Embryonic facial prominence (tissue), 1 donor: Measurements from ENCODE around the gene SLC30A1.
"Not testable (repeated sequence)": the region's sequence is repeated elsewhere in the genome, so short reads cannot be mapped to it uniquely, and the experiment has no call there.

Source experiments
- DNase-seq: peaks from one replicate; pipeline ENCODE4 v3.0.0-alpha.2; 2016; ENCODE audit errors: extremely low spot score

SLC30A1 gene

GRCh38 chr1:211578640-211579439 is at the start of gene SLC30A1:
Gene SLC30A1 (minus strand): TSS chr1:211579161. CDS start chr1:211578612, 549 bp downstream.
- peak; percentile 95 for DNase-seq

- no peak for DNase-seq
These were observed 49.5 kb upstream of the SLC30A1 start for GRCh38 chr1:211628417-211628816.

- no peak for DNase-seq
These were observed 48.3 kb upstream of the SLC30A1 start for GRCh38 chr1:211627259-211627658.

- not testable (repeated sequence) for DNase-seq
These were observed 46.9 kb upstream of the SLC30A1 start for GRCh38 chr1:211625866-211626265.

- DNase-seq, result no peak
These were observed 46.1 kb upstream of the SLC30A1 start for GRCh38 chr1:211625040-211625439.

GRCh38 chr1:211623515-211623914 is 44.6 kb upstream of the SLC30A1 start:
- no peak for DNase-seq

- DNase-seq, result no peak
These were observed 42.7 kb upstream of the SLC30A1 start for GRCh38 chr1:211621447-211622198.

GRCh38 chr1:211620097-211620496 is 41.1 kb upstream of the SLC30A1 start:
- no peak for DNase-seq

GRCh38 chr1:211619033-211619996 is 40.4 kb upstream of the SLC30A1 start:
- DNase-seq, result no peak

GRCh38 chr1:211616965-211617297 is 38.0 kb upstream of the SLC30A1 start:
- DNase-seq, result no peak

- no peak for DNase-seq
These were observed 37.4 kb upstream of the SLC30A1 start for GRCh38 chr1:211616231-211616964.

- DNase-seq, result no peak
These were observed 35.7 kb upstream of the SLC30A1 start for GRCh38 chr1:211614615-211615014.

GRCh38 chr1:211613951-211614350 is 35.0 kb upstream of the SLC30A1 start:
- DNase-seq, result no peak

- DNase-seq, result no peak
These were observed 34.4 kb upstream of the SLC30A1 start for GRCh38 chr1:211613108-211613947.

GRCh38 chr1:211612786-211613107 is 33.8 kb upstream of the SLC30A1 start:
- no peak for DNase-seq

GRCh38 chr1:211611818-211612217 is 32.9 kb upstream of the SLC30A1 start:
- no peak for DNase-seq

GRCh38 chr1:211610779-211611556 is 32.0 kb upstream of the SLC30A1 start:
- peak; percentile 12 for DNase-seq

- no peak for DNase-seq
These were observed 30.4 kb upstream of the SLC30A1 start for GRCh38 chr1:211609120-211610024.
